HG02759 (cell line): ENCODE data around the gene NVL.
"Not testable (repeated sequence)": the region's sequence is repeated elsewhere in the genome, so short reads cannot be mapped to it uniquely, and the experiment has no call there.

Experiments used
- ATAC-seq: cut with Tn5 transposase; IDR thresholded peaks from one replicate; pipeline ENCODE4 v1.9.1; 2021; ENCODE audit warnings: mild to moderate bottlenecking, moderate library complexity; ENCODE audit not compliant: unreplicated experiment

NVL gene

GRCh38 chr1:224329842-224330753 is at the start of gene NVL:
Gene NVL (minus strand): TSS chr1:224330172. CDS start chr1:224330127, 45 bp downstream.
- ATAC-seq: peak; percentile 88

GRCh38 chr1:224378855-224379631 is 49.1 kb upstream of the NVL start:
- ATAC-seq: peak; percentile 40

GRCh38 chr1:224377676-224378006 is 47.7 kb upstream of the NVL start:
- peak; percentile 58 for ATAC-seq

GRCh38 chr1:224375059-224375458 is 45.1 kb upstream of the NVL start:
- no peak for ATAC-seq

GRCh38 chr1:224373008-224373590 is 43.1 kb upstream of the NVL start:
- ATAC-seq: no peak

- ATAC-seq: peak; percentile 82
Measured at GRCh38 chr1:224368409-224368808, 38.4 kb upstream of the NVL start.

- ATAC-seq: no peak
Measured at GRCh38 chr1:224359207-224359606, 29.2 kb upstream of the NVL start.

- no peak for ATAC-seq
Measured at GRCh38 chr1:224358237-224358636, 28.3 kb upstream of the NVL start.

GRCh38 chr1:224357626-224358124 is 27.7 kb upstream of the NVL start:
- no peak for ATAC-seq

- peak; percentile 98 for ATAC-seq
Measured at GRCh38 chr1:224356685-224357625, 27.0 kb upstream of the NVL start, which contains the start of gene CNIH4. Gene CNIH4 (plus strand): TSS chr1:224356879. CDS start chr1:224356925, 46 bp downstream.

- ATAC-seq: no peak
Measured at GRCh38 chr1:224353975-224354925, 24.3 kb upstream of the NVL start.

GRCh38 chr1:224352436-224353085 is 22.6 kb upstream of the NVL start:
- ATAC-seq: not testable (repeated sequence)

- ATAC-seq: not testable (repeated sequence)
Measured at GRCh38 chr1:224349716-224350115, 19.7 kb upstream of the NVL start.

- ATAC-seq: no peak
Measured at GRCh38 chr1:224348137-224348536, 18.2 kb upstream of the NVL start.

GRCh38 chr1:224343679-224344078 is 13.7 kb upstream of the NVL start:
- ATAC-seq: no peak

- peak; percentile 59 for ATAC-seq
Measured at GRCh38 chr1:224340453-224341384, 10.7 kb upstream of the NVL start.

GRCh38 chr1:224339442-224340033 is 9.6 kb upstream of the NVL start:
- ATAC-seq: no peak
